Activated CD4-positive, alpha-beta T cell treated with anti-CD3 and anti-CD28 coated beads, Interleukin-2, amount 50 U/mL, for 1 hour (primary cell): ENCODE results near the gene FLACC1.

Experiments used
- DNase-seq: peaks from one replicate; pipeline ENCODE4 v3.0.0-alpha.2; 2020

The FLACC1 gene

DNA sequence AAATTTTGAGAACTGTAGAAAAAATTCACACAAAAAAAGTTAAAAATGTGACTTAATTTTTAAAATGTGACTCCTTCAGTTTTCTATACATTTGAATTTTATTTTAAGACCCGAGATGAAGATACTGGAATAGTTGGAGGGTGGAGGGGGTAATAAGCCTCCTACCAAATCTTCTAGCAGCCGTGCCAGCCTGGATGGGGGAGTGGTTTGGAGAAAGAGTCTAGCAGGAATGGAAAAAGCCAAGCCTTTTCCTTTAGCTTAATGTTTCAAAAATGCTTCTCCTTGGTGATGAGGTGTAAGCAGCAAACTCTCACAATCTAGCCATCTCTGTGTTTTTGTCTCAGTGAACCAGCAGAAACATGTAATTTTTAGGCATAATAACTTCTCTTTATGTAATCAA, 82.1 kb downstream of the FLACC1 start:
- no peak for DNase-seq

- no peak for DNase-seq
Observed at GRCh38 chr2:201273330-201273983, 83.7 kb downstream of the FLACC1 start.

GRCh38 chr2:201271917-201272316, 85.2 kb downstream of the FLACC1 start:
- no peak for DNase-seq

GRCh38 chr2:201270293-201271001, 86.7 kb downstream of the FLACC1 start:
- no peak for DNase-seq

- DNase-seq, result no peak
Observed at GRCh38 chr2:201269764-201270163, 87.4 kb downstream of the FLACC1 start.

- DNase-seq, result no peak
Observed at GRCh38 chr2:201267278-201268030, 89.7 kb downstream of the FLACC1 start.

DNA sequence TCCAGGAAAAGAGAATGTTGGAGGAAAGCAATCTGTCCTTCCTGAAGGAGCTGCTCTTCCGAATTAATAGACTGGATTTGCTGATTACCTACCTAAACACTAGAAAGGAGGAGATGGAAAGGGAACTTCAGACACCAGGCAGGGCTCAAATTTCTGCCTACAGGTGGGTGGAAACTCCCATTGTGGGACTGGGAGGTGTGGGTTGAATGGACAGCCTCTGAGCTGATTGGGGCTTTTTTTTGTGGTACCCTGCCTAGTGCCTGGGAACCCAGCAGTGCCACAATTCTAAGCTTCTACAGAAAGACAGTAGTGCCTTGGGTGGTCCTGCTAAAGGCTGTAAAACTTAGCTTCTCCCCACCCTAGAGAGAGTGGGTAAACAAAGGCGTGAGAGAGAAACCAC, 90.5 kb downstream of the FLACC1 start:
- DNase-seq, result no peak

GRCh38 chr2:201264472-201265173, 92.5 kb downstream of the FLACC1 start:
- no peak for DNase-seq

DNA sequence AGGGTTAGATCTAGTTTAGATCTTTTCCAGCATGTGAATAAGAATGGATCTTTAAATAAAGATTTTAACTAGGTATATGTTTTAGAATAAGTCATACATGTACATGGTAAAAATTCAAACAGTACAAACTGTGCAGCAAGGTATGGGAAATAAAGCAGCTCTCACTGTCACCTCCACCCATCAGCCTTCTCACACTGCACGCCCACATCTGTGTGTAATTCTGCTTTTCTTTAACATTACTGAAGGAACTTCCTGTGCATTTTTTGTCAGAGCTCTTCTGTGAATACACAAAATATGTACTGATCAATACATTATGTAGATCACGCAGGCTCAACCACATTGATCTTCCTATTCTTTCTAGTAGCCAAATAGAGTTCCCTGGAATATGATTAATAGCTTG, 93.4 kb downstream of the FLACC1 start:
- no peak for DNase-seq

- no peak for DNase-seq
Observed at GRCh38 chr2:201262718-201263117, 94.4 kb downstream of the FLACC1 start.

GRCh38 chr2:201261906-201262305, 95.2 kb downstream of the FLACC1 start:
- DNase-seq, result no peak

DNA sequence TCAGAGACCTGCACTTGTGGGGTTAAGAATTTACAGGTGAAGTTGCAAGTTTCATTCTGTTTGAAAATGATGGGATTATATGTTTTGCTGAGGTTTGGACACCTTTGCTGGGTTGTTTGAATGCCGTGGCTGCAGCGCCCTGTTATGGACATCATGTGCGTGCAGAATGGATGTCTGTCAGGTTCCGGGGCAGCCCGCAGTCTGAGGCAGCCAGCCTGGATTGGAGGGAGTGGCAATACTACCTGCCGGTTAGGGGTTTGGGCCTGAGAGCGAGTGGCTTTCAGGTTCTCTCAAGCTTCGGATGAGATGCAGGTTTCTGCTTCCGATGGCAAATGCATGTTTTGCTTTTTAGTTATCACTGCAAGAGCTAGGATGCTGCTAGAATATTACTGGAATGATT, 95.7 kb downstream of the FLACC1 start:
- DNase-seq, result peak; percentile 54

- DNase-seq, result peak; percentile 64
Observed at GRCh38 chr2:201260302-201260800, 96.8 kb downstream of the FLACC1 start, which contains the start of gene CASP8. TSS of gene CASP8 (plus strand) at chr2:201260536. CDS start at chr2:201266487, 5,951 bp downstream.

DNA sequence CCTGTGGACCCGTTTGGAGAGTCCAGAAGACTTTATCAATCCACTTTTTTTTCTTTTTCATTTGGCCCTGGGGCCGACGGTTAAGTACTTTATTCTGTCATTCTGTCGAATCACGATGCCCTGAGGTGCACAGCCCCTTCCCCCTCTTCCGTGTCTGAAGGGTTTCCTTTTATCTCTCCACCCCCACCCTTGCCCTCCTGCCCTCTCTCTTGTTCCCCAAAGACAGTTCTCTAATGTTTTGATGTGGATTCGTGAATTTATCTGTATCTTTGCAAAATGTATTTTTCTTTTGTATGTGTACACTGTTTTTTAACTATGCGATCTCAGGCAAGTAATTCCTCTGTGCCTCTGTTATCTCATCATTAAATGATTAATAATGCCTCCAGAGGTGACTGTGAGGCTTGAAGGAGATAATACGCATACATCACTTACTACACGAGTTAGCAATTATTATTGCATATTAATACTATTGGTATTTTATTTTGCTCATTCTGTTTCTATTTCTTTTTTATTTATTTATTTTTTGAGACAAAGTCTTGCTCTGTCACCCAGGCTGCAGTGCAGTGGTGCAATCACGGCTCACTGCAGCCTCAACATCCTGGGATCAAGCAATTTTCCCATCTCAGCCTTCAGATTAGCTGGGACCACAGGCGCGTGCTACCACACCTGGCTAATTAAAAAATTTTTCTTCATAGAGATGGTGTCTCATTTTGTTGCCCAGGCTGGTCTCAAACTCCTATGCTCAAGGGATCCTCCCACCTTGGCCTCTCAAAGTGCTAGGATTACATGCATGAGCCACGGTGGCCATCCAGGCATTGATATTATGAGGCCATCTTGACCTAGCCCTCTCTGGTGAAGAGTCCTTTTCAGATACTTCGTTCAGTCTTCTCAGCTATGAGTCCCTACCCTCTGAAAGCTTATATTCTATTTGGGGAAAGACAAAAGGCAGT, 98.2 kb downstream of the FLACC1 start:
- no peak for DNase-seq

DNA sequence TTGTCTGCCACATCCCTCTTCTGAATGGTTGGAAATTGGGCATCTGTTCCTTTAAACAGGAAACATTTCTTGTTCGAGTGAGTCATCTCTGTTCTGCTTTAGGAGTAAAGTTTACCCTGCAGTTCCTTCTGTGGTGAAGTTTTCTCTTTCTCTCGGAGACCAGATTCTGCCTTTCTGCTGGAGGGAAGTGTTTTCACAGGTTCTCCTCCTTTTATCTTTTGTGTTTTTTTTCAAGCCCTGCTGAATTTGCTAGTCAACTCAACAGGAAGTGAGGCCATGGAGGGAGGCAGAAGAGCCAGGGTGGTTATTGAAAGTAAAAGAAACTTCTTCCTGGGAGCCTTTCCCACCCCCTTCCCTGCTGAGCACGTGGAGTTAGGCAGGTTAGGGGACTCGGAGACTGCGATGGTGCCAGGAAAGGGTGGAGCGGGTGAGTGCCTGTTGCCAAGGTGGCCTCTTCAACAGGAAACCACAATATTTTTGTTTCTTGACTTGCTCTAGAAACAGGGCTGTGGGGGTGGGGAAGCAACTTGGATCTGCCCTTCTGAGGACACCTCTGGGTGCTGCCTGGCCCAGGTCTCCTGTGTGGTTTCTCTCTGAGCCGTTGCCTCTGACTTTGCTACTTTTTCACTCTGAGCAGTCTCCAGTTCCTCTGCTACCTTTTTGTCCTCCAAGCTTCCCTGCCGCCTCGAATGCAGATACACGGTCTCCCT, 99.0 kb downstream of the FLACC1 start:
- DNase-seq, result peak; percentile 94

- peak; percentile 50 for DNase-seq
Observed at GRCh38 chr2:201257381-201257955, 99.7 kb downstream of the FLACC1 start.

- DNase-seq, result no peak
Observed at GRCh38 chr2:201256082-201256481, 101.1 kb downstream of the FLACC1 start.

DNA sequence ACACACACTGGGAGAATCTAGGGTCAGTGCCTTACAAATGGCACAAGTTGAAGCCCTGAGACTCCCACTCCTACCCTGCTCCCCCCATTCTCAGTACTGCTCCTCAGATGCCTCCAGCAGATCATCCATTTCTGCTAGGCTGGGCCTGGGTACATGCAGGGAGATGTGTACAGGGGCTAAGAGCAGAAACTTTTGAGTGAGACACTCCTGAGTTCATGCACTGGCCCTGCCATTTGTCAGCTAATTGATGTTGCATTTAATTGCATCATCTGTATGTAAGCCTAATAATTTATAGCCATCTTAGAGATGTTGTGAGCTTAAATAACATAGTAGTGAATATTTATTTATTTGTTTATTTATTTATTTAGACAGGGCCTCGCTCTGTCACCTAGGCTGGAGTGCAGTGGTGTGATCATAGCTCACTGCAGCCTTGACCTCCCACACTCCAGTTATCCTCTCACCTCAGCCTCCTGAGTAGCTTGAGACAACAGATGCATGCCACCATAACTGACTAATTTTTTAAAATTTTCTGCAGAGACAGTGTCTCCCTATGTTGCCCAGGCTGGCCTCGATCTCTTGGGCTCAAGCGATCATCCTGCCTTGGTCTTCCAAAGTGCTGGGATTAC, 101.6 kb downstream of the FLACC1 start:
- no peak for DNase-seq

- DNase-seq, result no peak
Observed at GRCh38 chr2:201254081-201254730, 102.9 kb downstream of the FLACC1 start.

- no peak for DNase-seq
Observed at GRCh38 chr2:201250741-201251140, 106.4 kb downstream of the FLACC1 start.
